Measurements from ENCODE around the gene AKAP6.

- TF ChIP-seq CREB1 (CRISPR knock-in tag; IDR thresholded peaks at IDR 0.05; ENCODE audit: low read depth) (no peak), CTCF (conservative IDR thresholded peaks at IDR 0.05; ENCODE audit: low read depth in 2 of 2) (no peak), EZH2 (IDR thresholded peaks at IDR 0.05; ENCODE audit: low read depth, unreplicated experiment) (no peak), POLR2AphosphoS5 (IDR thresholded peaks at IDR 0.05; ENCODE audit: low read depth) (no peak), EZH2phosphoT487 (IDR thresholded peaks at IDR 0.05; ENCODE audit: unreplicated experiment) (no peak), REST (IDR thresholded peaks at IDR 0.05; ENCODE audit: unreplicated experiment) (no peak)
These were observed 32.7 kb upstream of the AKAP6 start for GRCh38 chr14:32296366-32296765.

Measured in GM23338 (cell line).